Mucosa of descending colon (tissue), 3 donors: ENCODE measurements around the gene GFOD1. TPM values are rescaled to one million over a fixed set of nuclear protein-coding genes. Genes with fewer than 3 reads are reported as not detected.

Experiments
- ATAC-seq: fragments of 200-7000 bp; cut with Tn5 transposase; one replicate; pipeline ENCODE4 v1.9.1; 2020; ENCODE audit warnings: mild to moderate bottlenecking, moderate library complexity
- DNase-seq, 3 donors: peaks; one replicate each; pipeline ENCODE4 v3.0.0-alpha.2; 2020
- H3K36me3 ChIP-seq: fragments of 200-600 bp; one replicate; pipeline ENCODE4 v1.8.0; 2021; ENCODE audit warnings: low read depth, mild to moderate bottlenecking
- H3K4me1 ChIP-seq: fragments of 200-600 bp; one replicate; pipeline ENCODE4 v1.8.0; 2021; ENCODE audit warnings: low read depth, mild to moderate bottlenecking
- H3K4me3 ChIP-seq: fragments of 200-600 bp; one replicate; pipeline ENCODE4 v1.8.0; 2021; ENCODE audit warnings: mild to moderate bottlenecking
- H3K9me3 ChIP-seq: fragments of 200-600 bp; one replicate; pipeline ENCODE4 v1.8.0; 2021; ENCODE audit warnings: mild to moderate bottlenecking
- CTCF ChIP-seq: fragments of 200-600 bp; IDR thresholded peaks from one replicate; pipeline ENCODE4 v1.8.0; 2022; ENCODE audit warnings: antibody characterized with exemption, mild to moderate bottlenecking
- intact Hi-C, 2 donors: fragments of 100-400 bp; cut with DNase I in 1 of 2; cut with micrococcal nuclease in 1 of 2; formaldehyde crosslinking; loops; one replicate each; pipeline versions ENCODE4 v1.11.0 to v1.11.1; 2022; cut with DNase I, micrococcal nuclease
- total RNA-seq, 3 donors: library from RNA; stranded (reverse); fragmentation: NEBNext Ultra II Directional in 2 of 3; extraction: Animal tissue kit (Norgen Biotek cat#: 25700) in 2 of 3; gene quantifications; one replicate each; pipeline versions ENCODE4 v1.2.1 to v1.2.4, GENCODE V29; 2021 to 2023
- donor health status: DM: no; HTN: no; CAD: no; lungs with moderate emphysema.
- donor health status: DM: no; HTN: no; CAD: no.
- donor health status: DM: no; HTN: yes; CAD: no.

GFOD1 gene
- total RNA-seq, 3 donors from 2014 or later, result 10.4 to 22.4 (median 13.2) TPM

GRCh38 chr6:13528777-13529343 lies 41.5 kb upstream of the GFOD1 start:
- Histone ChIP-seq H3K36me3 (no peaks in the 10 kb centered on the region), H3K4me1 (peaks cover 43% of the 10 kb centered on the region), H3K9me3 (no peaks in the 10 kb centered on the region), H3K4me3 (no peak overlapping the region)
- intact Hi-C loops, result no loop called here
- ATAC-seq (peak; percentile 23), DNase-seq (no peak)
- TF ChIP-seq CTCF, result no peak

- peaks cover 44% of the 10 kb centered on the region for H3K4me1 ChIP-seq
- no peaks in the 10 kb centered on the region for H3K36me3 ChIP-seq
- no peak for ATAC-seq
- no peak for DNase-seq
- no peak overlapping the region for H3K4me3 ChIP-seq
- no peak for TF ChIP-seq CTCF
- intact Hi-C loops, result no loop called here
- no peaks in the 10 kb centered on the region for H3K9me3 ChIP-seq
These were observed 40.8 kb upstream of the GFOD1 start for GRCh38 chr6:13528232-13528631.

GRCh38 chr6:13527671-13528056 lies 40.3 kb upstream of the GFOD1 start:
- DNase-seq, result no peak
- intact Hi-C loops, result no loop called here

GRCh38 chr6:13526727-13527670 lies 39.6 kb upstream of the GFOD1 start:
- Histone ChIP-seq H3K36me3 (no peaks in the 10 kb centered on the region), H3K4me3 (no peak overlapping the region), H3K4me1 (peaks cover 40% of the 10 kb centered on the region), H3K9me3 (no peaks in the 10 kb centered on the region)
- ATAC-seq (peak; percentile 82), DNase-seq (peak; percentile 54 to 72 (median 64))
- no peak for TF ChIP-seq CTCF
- intact Hi-C loops, result no loop called here

More at GRCh38 chr6:13527671-13528056, 40.3 kb upstream of the GFOD1 start:
- no peaks in the 10 kb centered on the region for H3K9me3 ChIP-seq
- H3K36me3 ChIP-seq, result no peaks in the 10 kb centered on the region
- no peak for ATAC-seq
- no peak for TF ChIP-seq CTCF
- no peak overlapping the region for H3K4me3 ChIP-seq
- peaks cover 44% of the 10 kb centered on the region for H3K4me1 ChIP-seq

GRCh38 chr6:13526357-13526726 lies 38.9 kb upstream of the GFOD1 start:
- H3K4me1 ChIP-seq, result peaks cover 40% of the 10 kb centered on the region
- no peaks in the 10 kb centered on the region for H3K9me3 ChIP-seq
- TF ChIP-seq CTCF, result no peak
- H3K4me3 ChIP-seq, result no peak overlapping the region
- H3K36me3 ChIP-seq, result no peaks in the 10 kb centered on the region
- DNase-seq (no peak), ATAC-seq (no peak)
- intact Hi-C loops, result no loop called here
